Limb (tissue), 2 donors: ENCODE measurements around the gene ADAM19.
A peak's percentile ranks its signal among the peaks of the same experiment; 100 is the strongest.

Experiments
- DNase-seq, 2 donors: peaks; one replicate each; pipeline ENCODE4 v3.0.0-alpha.2; 2016; ENCODE audit errors: extremely low spot score in 2 of 2

ADAM19 gene

GRCh38 chr5:157516626-157517325 is 58.8 kb downstream of the ADAM19 start:
- DNase-seq = no peak

- DNase-seq = no peak
Observed at GRCh38 chr5:157516006-157516405, 59.6 kb downstream of the ADAM19 start.

DNA sequence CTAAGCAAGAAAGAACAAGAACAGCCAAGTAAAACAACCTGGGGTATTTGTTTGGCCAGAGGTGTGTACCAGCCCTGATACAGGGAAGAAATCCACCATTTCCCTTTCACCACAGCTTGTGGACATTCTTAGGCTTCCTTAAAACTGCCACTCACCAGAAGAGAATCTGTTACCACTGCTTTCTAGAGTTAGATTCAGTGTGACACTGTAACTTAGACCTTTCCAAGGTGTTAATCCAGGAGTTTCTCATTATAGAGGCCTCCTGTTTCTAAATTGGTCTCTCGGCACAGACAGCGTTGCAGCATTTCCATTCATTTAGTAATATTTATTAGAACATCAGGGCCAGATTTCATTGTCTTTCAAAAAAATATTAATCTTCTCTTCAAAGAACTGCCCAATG is 60.6 kb downstream of the ADAM19 start:
- DNase-seq = no peak

DNA sequence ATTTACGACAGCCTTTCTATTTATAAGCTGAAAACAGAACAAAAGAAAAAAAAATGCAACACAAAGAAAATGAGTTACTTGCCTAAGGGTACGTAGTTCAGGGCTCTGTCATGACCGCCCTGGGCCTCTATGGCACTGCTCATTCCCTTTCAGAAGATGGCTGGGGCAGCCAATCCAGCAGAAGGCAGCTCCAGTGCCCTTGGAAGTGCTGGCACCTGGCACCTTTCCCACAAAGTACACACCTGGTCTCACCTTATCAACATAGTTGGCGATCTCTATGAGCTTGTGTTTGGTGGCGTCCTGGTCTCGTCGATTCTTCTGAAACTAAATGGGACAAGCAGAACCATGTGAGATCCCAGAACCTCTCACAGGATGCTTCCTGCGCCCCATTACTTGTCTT is 62.4 kb downstream of the ADAM19 start:
- DNase-seq = no peak

- DNase-seq = peak in 1 of 2 donors; percentile 63
Observed at GRCh38 chr5:157511651-157512644, 63.6 kb downstream of the ADAM19 start.

GRCh38 chr5:157510682-157511081 is 64.9 kb downstream of the ADAM19 start:
- DNase-seq = no peak

GRCh38 chr5:157509587-157509986 is 66.0 kb downstream of the ADAM19 start:
- no peak for DNase-seq

GRCh38 chr5:157509093-157509492 is 66.5 kb downstream of the ADAM19 start:
- no peak for DNase-seq

- no peak for DNase-seq
Observed at GRCh38 chr5:157506981-157507780, 68.4 kb downstream of the ADAM19 start.

- no peak for DNase-seq
Observed at GRCh38 chr5:157506066-157506590, 69.4 kb downstream of the ADAM19 start.

GRCh38 chr5:157505496-157505895 is 70.1 kb downstream of the ADAM19 start:
- DNase-seq = no peak

- DNase-seq = no peak
Observed at GRCh38 chr5:157504053-157504452, 71.5 kb downstream of the ADAM19 start.

- DNase-seq = no peak
Observed at GRCh38 chr5:157502143-157502647, 73.4 kb downstream of the ADAM19 start.

DNA sequence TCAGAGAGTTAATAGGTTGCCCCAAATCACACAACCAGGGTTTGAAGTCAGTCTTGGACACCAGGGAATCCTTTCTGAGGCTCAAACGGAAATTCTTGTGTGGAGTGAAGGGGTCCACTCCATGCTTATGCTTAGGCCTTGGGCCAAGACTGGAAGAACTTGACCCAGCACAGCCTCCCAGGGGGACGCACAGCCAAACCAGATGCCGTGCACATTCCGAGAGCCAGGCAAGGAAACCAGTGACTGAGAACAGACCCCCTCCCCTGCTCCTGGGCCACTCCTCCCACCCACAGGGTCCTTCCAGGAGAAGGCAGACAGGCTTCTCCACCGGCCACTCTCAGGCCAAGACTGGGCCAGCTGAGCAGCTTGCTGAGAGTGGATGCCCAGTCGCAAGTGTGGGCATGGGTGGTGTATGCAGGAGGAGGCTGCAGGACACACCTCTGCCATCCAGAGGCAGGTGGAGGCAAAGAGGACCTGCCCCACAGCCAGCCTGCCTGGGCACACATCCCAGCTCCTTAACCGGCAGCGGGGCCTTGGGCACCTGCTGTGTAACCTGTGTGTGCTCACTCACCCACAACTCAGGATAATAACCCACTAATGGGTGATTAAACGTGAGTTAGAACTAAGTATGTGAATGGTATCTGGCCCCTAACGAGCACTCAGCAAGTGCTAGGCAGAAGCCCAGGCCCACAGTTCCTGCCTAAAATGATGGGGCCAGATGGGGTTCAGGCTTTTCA is 77.5 kb downstream of the ADAM19 start:
- DNase-seq = no peak

- DNase-seq = no peak
Observed at GRCh38 chr5:157496864-157497263, 78.7 kb downstream of the ADAM19 start.

DNA sequence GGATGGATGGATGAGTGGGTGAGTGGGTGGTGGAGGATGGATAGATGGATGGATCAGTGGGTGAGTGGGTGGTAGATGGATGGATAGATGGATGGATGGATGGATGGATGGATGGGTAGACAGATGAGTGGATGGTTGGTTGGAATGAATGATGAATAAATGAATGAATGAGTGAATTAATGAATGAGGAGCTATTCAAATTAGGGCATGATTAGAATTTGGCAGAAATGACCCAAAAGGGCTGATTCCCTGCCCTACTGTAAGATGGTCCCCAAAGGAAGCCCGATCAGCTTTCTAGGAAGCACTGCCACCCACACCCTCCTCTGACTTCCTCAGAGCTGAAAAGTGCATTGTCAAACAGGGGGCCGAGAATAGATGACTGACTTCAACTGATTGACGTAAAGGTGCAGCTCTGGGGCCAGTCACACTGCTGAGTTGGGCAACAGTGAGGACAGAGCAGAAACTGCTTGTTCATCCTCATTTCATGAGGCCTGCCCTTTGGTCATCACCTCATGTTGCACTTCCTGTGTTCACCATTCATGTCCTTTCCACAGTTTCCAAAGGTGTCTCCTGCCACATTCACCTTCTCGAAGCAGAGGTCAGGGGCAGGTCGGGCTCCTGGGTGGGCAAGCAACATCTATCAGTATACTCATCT is 81.3 kb downstream of the ADAM19 start:
- no peak for DNase-seq

GRCh38 chr5:157492886-157493285 is 82.7 kb downstream of the ADAM19 start:
- DNase-seq = no peak

GRCh38 chr5:157491471-157491995 is 84.0 kb downstream of the ADAM19 start:
- no peak for DNase-seq

GRCh38 chr5:157487358-157487757 is 88.2 kb downstream of the ADAM19 start:
- no peak for DNase-seq

DNA sequence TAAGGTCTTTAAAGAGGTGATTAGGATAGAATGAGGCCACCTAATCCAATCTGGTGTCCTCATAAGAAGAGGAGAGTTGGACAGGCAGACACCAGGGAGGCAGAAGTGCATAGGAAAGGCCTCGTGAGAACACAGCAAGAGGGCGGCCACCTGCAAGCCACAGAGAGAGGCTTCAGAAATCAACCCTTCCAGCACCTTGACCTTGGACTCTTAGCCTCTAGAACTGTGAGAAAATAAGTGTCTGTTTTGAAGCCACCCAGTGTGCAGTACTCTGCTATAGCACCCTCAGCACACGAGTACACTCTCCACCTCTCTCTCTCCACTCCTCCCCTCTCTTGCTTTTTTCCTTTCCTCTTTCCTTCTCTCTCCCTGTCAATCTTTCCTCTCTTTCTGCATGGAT is 88.7 kb downstream of the ADAM19 start:
- no peak for DNase-seq
